ENCODE results near the gene MAGI2.

Gene MAGI2

DNA sequence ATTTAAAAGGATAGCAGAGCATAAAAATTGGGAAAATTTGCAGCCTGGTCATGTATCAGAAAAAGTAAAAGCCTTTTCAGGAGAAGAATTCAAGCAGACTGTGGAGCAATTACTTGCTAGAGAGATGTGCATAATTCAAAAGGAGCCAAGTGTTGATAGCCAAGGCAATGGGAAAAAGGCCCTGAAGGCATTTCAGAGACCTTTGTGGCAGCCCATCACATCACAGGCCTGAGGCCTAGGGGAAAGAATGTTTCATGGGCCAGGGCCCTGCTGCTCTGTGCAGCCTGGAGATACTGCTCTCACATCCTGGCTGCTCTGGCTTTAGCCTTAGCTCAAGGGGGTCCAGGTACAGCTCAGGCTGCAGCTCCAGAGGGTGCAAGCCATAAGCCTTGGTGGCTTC lies 152.9 kb downstream of the MAGI2 start:
- TF ChIP-seq, protein P1, sequence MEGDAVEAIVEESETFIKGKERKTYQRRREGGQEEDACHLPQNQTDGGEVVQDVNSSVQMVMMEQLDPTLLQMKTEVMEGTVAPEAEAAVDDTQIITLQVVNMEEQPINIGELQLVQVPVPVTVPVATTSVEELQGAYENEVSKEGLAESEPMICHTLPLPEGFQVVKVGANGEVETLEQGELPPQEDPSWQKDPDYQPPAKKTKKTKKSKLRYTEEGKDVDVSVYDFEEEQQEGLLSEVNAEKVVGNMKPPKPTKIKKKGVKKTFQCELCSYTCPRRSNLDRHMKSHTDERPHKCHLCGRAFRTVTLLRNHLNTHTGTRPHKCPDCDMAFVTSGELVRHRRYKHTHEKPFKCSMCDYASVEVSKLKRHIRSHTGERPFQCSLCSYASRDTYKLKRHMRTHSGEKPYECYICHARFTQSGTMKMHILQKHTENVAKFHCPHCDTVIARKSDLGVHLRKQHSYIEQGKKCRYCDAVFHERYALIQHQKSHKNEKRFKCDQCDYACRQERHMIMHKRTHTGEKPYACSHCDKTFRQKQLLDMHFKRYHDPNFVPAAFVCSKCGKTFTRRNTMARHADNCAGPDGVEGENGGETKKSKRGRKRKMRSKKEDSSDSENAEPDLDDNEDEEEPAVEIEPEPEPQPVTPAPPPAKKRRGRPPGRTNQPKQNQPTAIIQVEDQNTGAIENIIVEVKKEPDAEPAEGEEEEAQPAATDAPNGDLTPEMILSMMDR (IDR thresholded peaks at IDR 0.05; ENCODE audit: low read depth, low read length): no peak
- no peak overlapping the region for H3K4me3 ChIP-seq (ENCODE audit: low read depth, low read length)

DNA sequence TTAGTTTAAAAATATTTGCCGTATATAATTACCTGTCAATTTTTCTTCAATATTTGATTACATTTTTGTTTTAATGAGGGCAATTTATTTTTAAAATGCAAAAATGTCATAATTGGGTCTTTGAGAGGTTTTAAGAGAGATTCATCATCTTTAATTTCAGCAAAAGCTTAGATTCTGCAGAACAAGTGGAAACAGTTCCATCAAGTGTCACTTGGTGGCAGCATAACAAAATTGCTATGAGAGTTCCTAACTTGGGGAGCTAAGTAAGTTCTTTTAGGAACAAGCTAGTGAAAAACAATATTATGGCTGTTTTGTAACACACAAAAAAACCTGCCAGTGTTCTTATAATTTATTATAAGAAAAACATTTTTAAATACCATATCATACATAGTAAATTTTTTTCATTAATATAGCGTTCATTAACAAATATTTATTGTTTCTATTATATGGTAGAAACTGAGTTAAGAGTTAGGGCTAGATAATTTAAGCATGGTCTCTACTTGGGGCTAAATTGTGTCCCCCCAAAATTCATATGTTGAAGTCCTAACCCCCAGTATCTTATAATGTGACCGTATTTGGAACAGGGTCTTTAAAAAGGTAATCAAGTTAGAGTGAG lies 155.2 kb downstream of the MAGI2 start:
- no peak overlapping the region for H3K4me3 ChIP-seq (ENCODE audit: low read depth, low read length)
- TF ChIP-seq, protein P1 (IDR thresholded peaks at IDR 0.05; ENCODE audit: low read depth, low read length): peak; percentile 68

DNA sequence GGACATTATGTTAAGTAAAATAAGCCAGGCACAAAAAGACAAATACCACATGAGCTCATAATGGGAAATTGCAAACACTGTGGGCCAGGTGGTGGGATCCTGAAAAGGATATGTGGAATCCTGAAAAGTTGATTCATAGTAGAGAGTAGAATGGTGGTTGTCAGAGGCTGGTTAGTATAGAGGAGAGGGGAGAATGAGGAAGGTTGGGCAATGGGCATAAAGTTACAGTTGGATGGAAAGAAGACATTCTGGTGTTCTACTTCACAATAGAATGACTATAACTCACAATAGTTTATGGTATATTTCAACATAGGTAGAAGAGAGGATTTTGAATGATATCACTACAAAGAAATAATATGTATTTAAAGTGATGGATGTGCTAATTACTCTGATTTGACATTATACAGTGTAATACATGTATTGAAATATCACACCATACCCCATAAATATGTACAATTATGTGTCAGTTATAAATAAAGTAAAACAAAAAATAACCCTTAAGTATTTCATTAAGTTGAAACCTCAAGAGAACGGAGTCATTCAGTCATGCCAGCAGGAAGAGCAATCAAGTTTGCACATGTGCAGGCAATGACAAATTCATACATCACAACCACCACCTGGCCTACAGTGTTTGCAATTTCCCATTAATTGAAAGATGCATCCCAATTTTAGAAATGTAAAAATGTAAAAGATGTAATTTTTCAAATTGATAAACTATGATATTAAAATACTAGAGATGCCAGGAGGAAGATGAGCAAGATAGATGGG lies 156.7 kb downstream of the MAGI2 start:
- no peak overlapping the region for H3K4me3 ChIP-seq (ENCODE audit: low read depth, low read length)
- TF ChIP-seq, protein P1 (IDR thresholded peaks at IDR 0.05; ENCODE audit: low read depth, low read length): no peak

DNA sequence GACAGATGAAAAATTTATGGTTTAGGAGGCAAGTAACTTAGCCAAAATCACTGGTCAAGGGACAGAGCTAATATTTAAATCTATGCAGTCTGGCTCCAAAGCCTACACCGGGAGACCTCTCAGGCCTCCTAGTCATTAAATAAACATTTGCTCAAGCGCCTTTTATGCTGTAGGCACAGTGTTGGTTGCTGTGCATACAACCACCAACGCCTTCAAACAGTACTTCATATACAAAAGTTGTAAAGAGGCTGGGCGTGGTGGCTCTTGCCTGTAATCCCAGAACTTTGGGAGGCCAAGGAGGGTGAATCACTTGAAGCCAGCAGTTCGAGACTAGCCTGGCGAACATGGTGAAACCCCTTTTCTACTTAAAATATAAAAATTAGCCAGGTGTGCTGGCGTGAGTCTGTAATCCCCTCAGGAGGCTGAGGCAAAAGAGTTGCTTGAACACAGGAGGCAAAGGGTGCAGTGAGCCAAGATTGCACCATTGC lies 159.8 kb downstream of the MAGI2 start:
- TF ChIP-seq, protein P1 (IDR thresholded peaks at IDR 0.05; ENCODE audit: low read depth, low read length): no peak
- no peak overlapping the region for H3K4me3 ChIP-seq (ENCODE audit: low read depth, low read length)

DNA sequence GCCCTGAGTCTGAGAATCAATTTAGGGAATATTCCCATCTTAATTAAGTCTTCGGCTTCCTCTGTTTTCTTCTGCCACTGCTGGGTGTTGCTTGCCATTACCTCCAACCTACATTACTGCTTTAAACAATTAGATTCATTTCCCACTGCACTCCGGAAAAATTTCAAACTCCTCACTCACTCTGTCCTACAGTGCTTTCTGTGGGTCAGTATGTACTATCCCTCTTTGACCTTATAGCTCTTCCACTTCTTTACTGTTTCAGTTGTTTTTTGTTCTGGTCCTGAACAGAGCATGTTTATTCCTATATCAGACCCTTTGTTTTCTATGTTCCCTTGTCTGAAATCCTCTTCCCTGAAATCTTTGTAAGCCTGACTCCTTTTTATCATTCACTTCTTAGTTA lies 160.6 kb downstream of the MAGI2 start:
- TF ChIP-seq, protein P1 (IDR thresholded peaks at IDR 0.05; ENCODE audit: low read depth, low read length): no peak
- no peak overlapping the region for H3K4me3 ChIP-seq (ENCODE audit: low read depth, low read length)

DNA sequence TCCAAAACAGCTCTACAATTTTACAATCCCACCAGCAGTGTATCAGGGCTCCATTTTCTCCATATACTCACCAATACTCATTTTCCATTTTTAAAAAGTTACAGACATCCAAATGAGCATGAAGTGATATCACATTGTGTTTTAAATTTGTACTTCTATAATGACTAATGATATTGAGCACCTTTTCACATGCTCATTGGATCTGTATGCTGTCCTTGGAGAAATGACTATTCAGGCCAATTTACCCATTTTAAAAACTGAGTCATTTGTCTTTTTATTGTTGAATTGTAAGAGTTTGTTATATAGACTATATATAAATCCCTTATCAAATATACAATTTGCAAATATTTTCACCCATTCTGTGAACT lies 162.0 kb downstream of the MAGI2 start:
- TF ChIP-seq, protein P1 (IDR thresholded peaks at IDR 0.05; ENCODE audit: low read depth, low read length): no peak
- no peak overlapping the region for H3K4me3 ChIP-seq (ENCODE audit: low read depth, low read length)

DNA sequence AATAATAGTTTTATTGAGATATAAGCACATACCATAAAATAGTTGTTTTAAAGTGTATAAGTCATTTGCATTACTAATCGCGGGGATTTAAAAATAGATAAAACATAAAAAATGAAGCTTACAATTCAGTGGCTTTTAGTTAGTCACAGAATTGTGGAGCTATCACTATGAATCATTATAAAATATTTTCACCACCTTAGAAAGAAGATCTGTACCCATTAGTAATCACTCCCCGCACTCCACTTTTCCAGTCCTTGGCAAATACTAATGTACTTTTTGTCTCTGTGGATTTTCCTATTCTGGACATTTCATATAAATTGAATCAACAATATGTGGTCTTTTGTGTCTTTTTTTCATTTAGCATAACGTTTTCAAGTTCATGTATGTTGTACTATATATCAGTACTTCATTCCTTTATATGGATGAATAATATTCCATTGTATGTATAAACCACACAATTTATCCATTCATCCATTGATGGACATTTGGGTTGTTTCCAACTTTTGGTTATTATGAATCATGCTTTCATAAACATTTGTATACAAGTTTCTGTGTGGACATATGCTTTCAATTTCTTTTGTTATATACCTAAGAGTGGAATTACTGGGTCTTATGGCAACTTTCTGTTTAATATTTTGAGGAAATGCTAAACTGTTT lies 162.5 kb downstream of the MAGI2 start:
- TF ChIP-seq, protein P1 (IDR thresholded peaks at IDR 0.05; ENCODE audit: low read depth, low read length): no peak

More for the DNA sequence above, 162.5 kb downstream of the MAGI2 start:
- no peak overlapping the region for H3K4me3 ChIP-seq (ENCODE audit: low read depth, low read length)
